Measurements from ENCODE around the gene LENEP.

Gene LENEP

DNA sequence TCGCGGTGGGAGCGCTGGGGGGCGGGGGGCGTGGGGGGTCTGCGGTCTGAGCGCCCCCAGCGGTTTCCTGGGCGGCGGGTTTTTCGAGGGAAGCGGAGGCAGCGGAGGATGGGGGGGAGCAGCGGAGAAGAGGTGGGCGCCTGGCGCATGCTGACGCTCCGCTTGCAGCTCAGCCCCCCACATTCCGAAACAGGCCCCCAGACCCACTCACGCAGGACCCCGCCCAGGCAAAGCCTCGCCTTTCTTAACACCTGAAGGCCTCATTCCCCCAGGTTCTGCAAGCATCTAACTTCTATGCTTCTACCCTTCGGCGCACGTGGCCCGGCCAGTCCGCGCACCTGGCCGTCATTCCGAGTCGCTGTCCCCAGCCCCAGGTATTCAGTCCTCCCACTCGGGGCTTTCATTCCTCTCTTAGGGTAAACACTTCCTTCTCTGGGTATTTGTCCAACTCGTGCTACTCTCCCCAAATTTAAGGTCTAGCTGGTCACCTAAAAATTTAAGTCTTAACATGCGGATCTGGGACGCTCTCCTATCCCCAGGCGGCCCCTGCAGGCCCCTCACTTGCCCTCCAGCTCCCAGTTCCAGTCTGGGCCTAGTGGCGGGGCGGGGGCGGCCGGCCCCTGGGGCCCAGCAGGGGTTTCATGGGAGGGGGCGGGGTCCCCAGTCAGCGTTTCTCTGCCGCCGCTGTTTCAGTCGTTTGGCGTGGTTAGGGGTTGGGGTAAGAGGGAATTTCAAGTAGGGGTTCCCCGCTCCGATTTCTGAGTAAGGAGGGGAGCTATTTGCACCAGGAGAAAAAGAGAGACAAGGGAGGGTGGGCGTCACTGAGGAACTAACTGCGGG is 6.4 kb downstream of the LENEP start:
- FAIRE-seq, result no peak

- FAIRE-seq, result no peak
These were observed 7.0 kb downstream of the LENEP start for GRCh38 chr1:155000411-155000725.

- no peak for FAIRE-seq
These were observed 7.5 kb downstream of the LENEP start for GRCh38 chr1:155000726-155001424.

DNA sequence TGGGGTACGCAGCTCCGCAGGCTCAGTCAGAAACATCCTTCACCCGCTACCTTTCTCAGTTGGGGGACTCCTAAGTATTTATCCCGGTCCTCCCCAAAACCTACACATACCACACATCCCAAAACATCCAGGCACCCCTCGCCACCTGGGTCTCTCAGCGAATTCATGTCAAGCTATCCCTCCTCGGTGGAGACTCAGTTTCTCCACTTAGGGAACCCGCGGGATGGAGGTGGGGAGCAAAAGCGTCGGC is 8.0 kb downstream of the LENEP start:
- FAIRE-seq, result no peak

DNA sequence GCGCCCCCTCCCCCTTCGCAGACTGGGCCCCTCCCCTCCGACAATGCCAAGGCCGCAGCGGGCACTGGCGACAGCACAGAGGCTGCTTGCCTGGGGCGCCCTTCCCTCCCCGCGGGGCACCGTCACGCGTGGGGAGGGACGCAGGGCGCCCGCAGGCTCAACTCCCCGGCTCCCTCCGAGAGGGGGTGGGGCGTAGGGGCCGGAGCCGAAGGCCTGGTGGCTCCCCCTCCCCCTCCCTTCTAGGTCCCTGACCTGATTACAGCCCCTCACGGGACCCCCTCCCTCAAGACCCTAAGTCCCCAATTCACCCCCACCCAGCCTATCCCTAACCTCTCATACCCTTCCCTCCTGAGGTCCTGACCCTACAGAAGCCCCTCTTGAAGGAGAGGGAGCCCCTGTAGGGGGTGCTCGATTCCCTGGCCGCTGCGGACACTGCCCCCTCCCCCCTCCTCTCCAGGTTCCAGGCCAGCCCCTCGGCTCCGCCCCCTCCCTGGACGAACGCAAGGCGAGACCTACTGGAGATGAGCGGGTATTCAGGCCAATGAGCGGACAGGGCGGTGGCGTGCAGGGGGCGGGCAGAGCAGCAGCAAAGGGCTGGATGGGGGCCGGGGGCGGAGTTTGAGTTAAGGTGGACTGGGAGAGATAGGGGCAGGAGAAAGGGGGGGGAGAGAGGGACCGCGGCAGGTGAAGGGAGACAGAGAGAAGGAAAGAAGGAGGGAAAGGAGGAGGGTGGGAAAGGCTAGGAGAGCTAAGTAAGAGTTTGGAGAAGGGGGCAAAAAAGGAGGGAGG is 8.5 kb downstream of the LENEP start:
- FAIRE-seq, result no peak

DNA sequence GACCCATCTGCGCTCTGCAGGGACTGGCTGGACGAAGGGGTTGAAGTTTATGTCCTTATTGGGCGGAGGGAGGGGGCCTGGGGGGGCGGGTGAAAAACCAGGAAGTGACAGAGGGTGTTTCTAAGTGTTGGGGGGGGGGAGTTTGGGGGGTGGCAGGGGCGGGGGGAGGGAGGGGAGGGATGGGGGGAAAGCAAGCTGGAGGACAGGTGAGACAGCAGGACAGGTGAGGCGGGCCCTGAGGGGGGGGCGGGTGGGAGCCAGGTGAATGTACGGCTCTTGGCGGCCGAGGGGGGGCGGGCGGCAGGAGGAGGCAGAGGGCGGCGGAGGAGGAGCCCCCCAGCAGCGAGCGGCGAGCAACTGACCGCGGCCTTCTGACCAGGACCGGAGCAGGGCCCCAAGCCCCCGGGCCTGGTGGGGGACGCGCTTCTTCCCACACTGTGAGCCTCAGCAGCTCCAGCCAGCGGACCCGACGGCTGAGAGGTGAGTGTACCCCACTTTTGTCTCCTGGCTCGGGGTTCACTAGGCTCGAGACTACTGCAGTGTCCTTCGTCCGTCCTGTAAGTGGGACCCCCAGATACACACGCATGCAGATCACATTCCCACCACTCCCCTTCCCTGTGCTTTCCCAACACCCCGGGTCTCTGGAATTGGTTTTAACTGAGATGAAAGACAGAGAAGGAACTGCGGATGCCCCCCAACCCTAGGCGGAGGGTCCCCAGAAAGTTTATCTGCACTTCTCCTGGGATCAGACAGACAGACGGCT is 9.3 kb downstream of the LENEP start, which contains the start of gene ZBTB7B:
Gene ZBTB7B (plus strand): TSS at position 339 of the 763 bp plus-strand sequence. CDS start 11,859 bp downstream, outside the sequence.
- FAIRE-seq, result no peak

- no peak for FAIRE-seq
These were observed 9.9 kb downstream of the LENEP start for GRCh38 chr1:155003227-155003765.

DNA sequence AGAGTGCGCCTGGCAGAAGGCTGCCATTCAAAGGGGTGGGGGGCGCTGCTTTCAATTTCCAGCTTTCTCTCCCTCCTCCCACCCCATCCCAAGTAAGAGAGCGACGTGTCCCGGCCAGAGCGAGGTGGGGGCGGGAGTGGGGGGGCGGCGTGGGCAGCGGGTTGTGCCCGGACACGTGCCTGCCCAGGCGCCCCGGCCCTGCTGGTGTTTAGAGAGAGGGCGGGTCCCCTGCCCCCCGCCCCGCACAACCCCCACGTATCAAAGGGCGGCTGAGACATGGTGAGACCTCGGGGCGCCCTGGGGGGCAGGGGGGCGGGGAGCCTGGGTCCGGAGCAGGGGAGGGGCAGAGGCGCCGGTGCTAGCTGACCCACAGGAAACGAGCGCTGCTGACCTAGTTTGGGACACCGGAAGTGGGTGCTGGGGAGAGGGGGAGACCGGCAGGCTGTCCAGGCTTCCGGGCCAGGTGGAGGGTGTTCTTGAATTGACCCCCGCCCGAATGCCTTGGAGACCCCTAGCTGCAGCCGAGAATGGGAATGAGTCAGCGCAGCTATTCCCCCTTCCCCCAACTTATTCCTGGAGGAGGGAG is 10.5 kb downstream of the LENEP start:
- no peak for FAIRE-seq

DNA sequence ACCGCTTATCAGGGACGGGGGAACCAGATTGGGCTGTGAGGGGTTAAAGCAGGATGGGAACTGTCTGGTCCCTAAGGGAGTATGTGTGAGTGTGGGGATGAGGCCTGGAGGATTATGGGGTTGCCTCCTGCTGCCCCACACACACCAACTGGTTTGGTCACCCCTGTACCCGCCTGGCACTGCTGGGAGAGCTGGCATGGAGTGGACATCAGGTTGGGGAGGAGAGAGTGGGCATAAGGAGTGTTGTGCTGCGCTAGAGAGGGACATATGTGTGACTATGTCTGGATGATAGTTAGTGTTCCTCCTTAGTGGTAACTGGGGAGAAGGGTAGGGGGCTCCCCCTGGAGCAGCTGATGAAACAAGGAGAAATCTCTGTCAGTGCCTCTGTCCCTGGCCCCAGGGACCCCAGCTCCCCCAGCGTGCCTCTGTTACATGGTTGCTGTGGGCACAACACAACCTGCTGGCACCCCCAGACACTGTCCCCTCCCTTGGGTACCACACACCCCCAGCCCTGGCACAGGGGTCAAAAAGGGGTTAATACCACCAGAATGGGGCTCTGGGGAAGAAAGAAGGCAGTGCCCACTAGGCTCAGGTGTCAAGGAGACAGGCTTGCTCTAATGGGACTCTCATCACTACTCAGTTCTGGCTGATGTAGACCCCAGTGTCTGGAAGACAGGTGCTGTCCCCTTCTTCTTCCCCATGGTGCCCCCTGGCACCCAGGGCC is 11.1 kb downstream of the LENEP start:
- no peak for FAIRE-seq

DNA sequence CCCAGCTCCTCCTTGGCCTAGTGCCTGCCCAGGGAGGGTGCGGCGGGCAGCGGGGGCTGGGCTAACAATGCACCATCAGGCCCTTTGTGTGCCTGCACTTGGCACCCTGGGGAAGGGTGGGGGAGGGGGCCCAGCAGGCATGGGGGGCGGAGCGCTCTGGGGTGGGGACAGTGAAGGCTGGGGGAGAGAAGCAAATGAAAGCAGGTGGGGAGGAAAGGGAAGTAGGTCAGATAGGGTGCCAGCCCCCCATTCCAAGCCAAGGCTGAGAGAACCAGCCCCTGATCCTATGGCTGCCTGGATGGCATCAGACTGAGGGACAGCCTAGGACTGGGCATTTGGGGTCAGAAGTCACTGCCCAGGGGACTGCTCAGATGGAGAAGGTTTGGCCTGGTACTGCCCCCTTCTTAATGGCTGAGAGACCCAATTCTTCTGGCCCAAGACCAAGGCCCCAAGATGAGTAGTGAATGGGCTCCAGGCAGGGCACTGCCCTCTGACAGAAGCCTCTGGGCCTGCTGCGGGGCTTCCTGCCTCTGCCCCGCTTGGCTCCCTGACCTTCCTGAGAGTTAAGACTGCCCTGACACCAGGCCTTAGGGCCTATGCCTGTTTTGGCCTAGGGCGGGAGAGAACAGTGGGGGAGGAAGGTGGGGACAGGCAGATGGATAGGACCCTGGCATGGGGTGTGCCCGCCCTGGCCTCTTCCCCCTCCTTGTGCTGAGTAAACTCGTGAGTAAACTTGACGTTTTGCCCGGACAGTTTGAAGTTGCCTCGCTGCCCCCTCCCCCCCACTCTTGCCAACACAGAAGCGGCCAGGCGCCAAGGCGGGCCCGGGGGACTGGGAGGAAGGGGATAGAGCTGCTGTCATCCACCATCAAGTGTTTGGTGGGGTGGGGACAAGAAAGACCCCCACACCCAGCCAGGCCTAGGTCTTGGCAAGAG is 12.0 kb downstream of the LENEP start:
- FAIRE-seq, result no peak

GRCh38 chr1:155006601-155007101 is 13.3 kb downstream of the LENEP start:
- FAIRE-seq, result no peak

- FAIRE-seq, result no peak
These were observed 14.0 kb downstream of the LENEP start for GRCh38 chr1:155007251-155007828.

DNA sequence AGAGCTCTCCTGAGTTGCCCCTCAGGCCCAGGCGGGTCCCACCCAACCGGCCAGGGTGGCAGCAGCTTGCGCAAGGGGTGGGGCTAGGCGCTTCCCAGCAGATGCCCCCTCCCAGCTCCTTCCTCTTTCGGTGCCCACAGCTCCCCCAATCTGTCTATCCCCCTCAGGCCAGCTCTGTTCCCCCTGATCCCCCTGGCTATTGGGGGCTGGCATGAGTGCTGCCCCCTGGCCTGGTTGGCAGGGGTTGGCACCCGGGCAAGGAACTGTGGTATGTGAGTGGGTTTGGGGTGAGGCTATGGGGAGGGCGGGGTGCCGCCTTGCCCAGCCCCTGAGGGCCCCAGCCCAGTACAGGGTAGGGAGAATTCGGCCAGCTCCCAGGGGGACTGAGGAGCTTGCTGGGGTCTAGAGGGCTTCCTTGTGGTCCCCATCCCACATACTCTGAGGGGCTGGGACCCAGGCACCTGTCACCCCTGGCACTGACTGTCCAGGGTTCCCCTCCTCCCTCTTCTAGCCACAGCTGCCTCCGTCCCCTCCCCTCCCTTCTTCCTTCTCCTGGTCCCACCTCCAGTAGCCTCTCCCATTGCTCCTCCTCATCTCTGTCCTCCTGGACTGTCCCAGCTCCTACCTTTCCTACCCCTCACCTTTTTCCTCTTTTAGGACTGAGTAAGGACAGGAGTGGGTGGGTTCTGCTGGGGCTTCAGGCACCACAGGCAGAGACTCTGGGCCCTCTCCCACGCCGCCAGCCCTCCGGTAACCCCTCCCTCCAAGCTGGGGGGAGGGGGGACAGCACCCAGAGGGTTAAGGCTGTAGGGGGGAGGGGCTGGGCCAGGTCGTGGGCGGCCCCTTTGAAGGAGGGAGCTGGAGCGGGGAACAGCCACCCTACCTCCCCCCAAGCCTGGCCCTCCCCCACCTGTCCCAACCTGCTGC is 14.9 kb downstream of the LENEP start:
- FAIRE-seq, result no peak

DNA sequence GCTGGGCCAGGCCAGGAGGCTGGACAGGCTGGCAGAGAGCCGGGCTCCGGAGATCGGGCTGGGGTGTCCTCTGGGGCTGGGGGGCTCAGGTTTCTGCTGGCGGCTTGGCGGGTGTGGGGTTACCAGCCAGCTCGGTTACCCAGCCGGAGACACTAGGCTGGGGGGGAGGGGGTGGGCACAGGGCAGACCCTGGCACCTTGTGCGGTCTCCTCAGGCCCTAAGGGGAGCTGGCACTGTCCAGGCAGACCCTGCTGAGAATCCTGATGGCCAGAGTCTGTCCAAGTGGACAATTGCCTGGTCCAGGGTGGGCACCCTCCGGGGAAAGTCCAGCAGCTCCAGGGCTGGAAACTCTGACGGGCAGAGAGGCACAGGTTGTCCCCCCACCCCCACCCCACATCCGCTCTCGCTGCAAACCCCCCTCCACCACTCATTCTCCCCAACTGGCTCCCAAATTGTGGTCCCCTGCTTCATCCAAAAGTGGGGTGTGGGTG is 15.9 kb downstream of the LENEP start:
- no peak for FAIRE-seq

DNA sequence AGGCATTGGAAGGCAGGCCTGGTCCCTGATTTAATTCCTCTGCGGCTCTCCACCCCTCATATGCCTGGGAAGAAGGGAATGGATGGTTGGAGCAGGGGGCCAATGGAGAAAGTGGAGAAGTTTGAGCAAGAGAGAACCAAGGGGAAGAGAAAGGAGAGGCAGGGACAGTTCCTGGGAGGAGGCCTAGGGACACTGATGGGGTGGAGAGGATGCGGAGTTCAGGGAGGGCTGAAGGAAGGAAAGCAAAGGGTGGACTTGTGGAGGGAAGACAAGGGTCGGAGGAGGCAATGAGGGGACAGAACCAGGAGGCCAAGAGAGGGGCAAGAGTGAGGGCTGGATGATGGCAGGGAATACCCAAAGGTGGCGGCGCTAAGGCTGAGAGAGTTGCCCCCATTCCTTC is 16.4 kb downstream of the LENEP start:
- no peak for FAIRE-seq

DNA sequence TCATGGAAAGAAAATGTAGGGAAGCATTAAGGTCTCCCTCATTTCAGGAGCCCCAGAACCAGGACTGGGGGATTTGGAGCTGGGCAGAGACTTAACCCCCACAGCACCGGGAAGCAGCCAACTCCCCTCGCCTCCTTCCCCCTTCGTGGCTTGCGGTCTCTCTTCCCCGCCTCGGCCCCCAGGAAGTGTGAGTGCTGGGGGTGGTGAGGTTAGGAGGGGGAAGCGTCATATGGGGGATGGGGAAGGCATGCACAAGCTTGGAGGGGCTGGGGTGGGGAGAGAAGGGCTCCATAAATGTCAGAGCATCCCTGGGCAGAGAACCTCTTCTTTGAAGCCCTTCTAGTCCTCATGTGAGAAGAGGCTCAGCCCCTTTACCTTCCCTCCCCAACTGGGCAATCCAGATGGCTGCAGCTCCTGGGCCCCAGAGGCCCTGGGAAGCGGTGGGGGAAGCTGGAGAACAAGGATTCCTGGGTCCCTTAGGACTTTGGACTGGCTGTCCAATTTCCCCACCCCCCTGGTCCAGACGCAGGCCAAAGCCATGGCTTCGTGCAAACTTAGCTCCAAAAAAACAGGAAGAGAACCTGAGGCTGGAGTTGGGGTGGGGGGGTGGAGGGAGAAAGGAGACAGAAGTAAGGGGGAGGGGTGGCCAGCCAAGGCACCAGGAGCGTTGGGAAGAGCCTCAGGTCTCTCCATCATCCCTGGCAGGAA is 17.0 kb downstream of the LENEP start:
- FAIRE-seq, result no peak

GRCh38 chr1:155011004-155011416 is 17.6 kb downstream of the LENEP start:
- no peak for FAIRE-seq

Measured in islet of Langerhans (tissue), 1 donor.